Spleen (tissue), 11 donors: ENCODE data around the gene C19orf25. TPM values are rescaled to one million over a fixed set of nuclear protein-coding genes. Genes with fewer than 3 reads are reported as not detected.

Source experiments
- DNase-seq: peaks from one replicate; pipeline ENCODE4 v3.0.0-alpha.2; 2020
- H3K27ac ChIP-seq, 8 donors: fragments of 200-600 bp; sonication (generic) in 7 of 8; 1 replicate in 4 of 8; 2 replicates in 4 of 8; pipeline versions ENCODE4 v1.5.0 to v1.8.0; 2016 to 2021; ENCODE audit warnings: inconsistent platforms in 4 of 8, mild to moderate bottlenecking in 4 of 8, moderate library complexity in 1 of 8
- H3K27me3 ChIP-seq, 7 donors: fragments of 200-600 bp; sonication (generic) in 6 of 7; replicated peaks in 1 of 7; 1 replicate in 4 of 7; 2 replicates in 3 of 7; pipeline versions ENCODE4 v1.5.0 to v1.8.0; 2016 to 2021; ENCODE audit warnings: inconsistent platforms in 3 of 7, mild to moderate bottlenecking in 1 of 7
- H3K36me3 ChIP-seq, 6 donors: fragments of 200-600 bp; sonication (generic) in 5 of 6; 1 replicate in 4 of 6; 2 replicates in 2 of 6; pipeline versions ENCODE4 v1.5.0 to v1.8.0; 2016 to 2021; ENCODE audit warnings: inconsistent platforms in 2 of 6
- H3K4me1 ChIP-seq, 6 donors: fragments of 200-600 bp; sonication (generic) in 5 of 6; 1 replicate in 3 of 6; 2 replicates in 3 of 6; pipeline versions ENCODE4 v1.5.0 to v1.8.0; 2016 to 2021; ENCODE audit warnings: inconsistent platforms in 3 of 6
- H3K4me3 ChIP-seq, 8 donors: fragments of 200-600 bp; sonication (generic) in 7 of 8; 1 replicate in 4 of 8; 2 replicates in 4 of 8; pipeline versions ENCODE4 v1.5.0 to v1.8.0; 2016 to 2021; ENCODE audit warnings: inconsistent platforms in 4 of 8, mild to moderate bottlenecking in 4 of 8, moderate library complexity in 2 of 8
- H3K9me3 ChIP-seq, 8 donors: fragments of 200-600 bp; sonication (generic) in 7 of 8; 1 replicate in 4 of 8; 2 replicates in 4 of 8; pipeline versions ENCODE4 v1.5.0 to v1.8.0; 2016 to 2021; ENCODE audit warnings: inconsistent platforms in 4 of 8
- CTCF ChIP-seq, 11 experiments: fragments of 200-600 bp in 7 of 11; fragments of 450-650 bp in 4 of 11; sonication (generic) in 4 of 11; IDR thresholded peaks in 8 of 11; conservative IDR thresholded peaks in 3 of 11; 1 replicate in 7 of 11; 2 replicates in 4 of 11; pipeline versions ENCODE4 v1.4.0 to v1.8.0; 2016 to 2021; ENCODE audit warnings: antibody characterized with exemption in 11 of 11, inconsistent platforms in 4 of 11, mild to moderate bottlenecking in 1 of 11
- POLR2A ChIP-seq, 3 donors: fragments of 450-650 bp; IDR thresholded peaks; one replicate each; pipeline ENCODE4 v1.5.1; 2017; ENCODE audit warnings: antibody characterized with exemption in 3 of 3, mild to moderate bottlenecking in 1 of 3
- POLR2AphosphoS5 ChIP-seq, 3 donors: sonication (generic); formaldehyde crosslinking; IDR thresholded peaks; one replicate each; pipeline ENCODE4 v1.5.1; 2017; ENCODE audit warnings: antibody characterized with exemption in 3 of 3
- WGBS, 5 donors: extraction: QIAGEN DNeasy Blood & Tissue Kit in 3 of 5; methylation state at CpG; one replicate each; pipeline versions ENCODE4 v1.1.5 to v1.1.7; 2013 to 2018; 5-methylcytosine and 5-hydroxymethylcytosine counted together
- intact Hi-C: fragments of 100-400 bp; cut with DNase I; formaldehyde crosslinking; loops from one replicate; pipeline ENCODE4 v1.15.0; 2023; ENCODE audit warnings: low total_unique reads
- polyA plus RNA-seq, 3 donors: library from polyadenylated mRNA; stranded (reverse); fragments of 200-250 nt; gene quantifications; one replicate each; pipeline ENCODE4 v1.2.1, GENCODE V29; 2013
- total RNA-seq, 7 donors: library from RNA; depleted of rRNA in 3 of 7; stranded (reverse); fragments of >200 nt in 3 of 7; fragmentation: NEBNext Ultra II Directional in 4 of 7; extraction: Animal tissue kit (Norgen Biotek cat#: 25700) in 4 of 7; gene quantifications; one replicate each; pipeline versions ENCODE4 v1.1.0 to v1.2.1, GENCODE V29; 2016 to 2021
- donor health status: healthy with polysubstance abuse.
- donor health status: DM: no; HTN: no; CAD: no; lungs with moderate emphysema.
- donor health status: DM: no; HTN: no; CAD: no.
- donor health status: Bipolar disorder and iron deficiency.
- donor health status: healthy.
- donor health status: DM: no; HTN: no; CAD: no.
- donor health status: DM: yes; HTN: yes; CAD: no.

Gene C19orf25
- total and polyA plus RNA-seq, 10 donors = 24.7 to 56.6 (median 39.5) TPM

DNA sequence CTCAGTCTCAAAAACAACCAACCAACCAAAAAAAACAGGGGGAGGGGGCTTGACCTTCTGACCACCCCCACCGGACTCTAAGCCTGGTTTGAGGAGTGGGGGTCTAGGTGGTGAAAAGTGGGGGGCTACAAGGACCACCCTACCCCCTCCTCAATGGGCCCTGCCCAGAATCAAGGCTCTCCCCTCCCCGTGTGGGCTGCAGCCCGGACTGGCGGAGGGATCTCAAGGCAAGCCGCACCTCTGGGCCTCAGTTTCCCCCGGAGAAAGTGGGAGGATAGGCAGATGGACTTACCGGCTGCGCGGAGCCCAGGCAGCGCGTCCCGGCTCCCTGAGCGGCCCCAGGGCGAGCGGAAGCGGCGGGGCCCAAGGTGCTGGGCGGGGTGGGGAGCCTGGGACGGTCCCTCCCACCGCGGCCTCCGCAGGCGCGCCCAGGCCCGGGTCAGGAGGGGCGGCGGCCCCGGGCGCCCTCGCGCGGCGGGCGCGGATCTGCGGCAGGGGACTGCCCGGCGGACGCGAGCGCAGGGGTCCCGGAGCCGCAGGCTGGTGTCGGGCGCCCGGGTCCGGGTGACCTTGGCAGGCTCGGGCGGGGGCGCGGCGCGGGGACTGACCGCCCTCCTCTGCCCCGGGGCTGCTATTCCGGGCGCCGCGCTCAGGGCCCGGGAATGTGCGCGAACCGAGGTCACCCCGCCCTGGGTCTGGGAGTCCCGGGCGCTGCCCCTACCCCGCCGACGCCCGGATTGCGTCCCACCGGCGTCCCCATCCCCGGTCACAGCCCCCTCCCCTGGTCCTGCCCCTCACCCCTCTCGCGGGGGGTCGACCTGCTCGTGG, 33.9 kb upstream of the C19orf25 start, which contains the start of gene ADAMTSL5:
ADAMTSL5 (minus strand) TSS at position 349 of the 828 bp plus-strand sequence. CDS start 2,076 bp downstream, outside the sequence.
- intact Hi-C loops = no loop called here
- peaks cover 0 to 10% (median 0%) of the 10 kb centered on the region in 8 donors for H3K9me3 ChIP-seq
- H3K36me3 ChIP-seq = no peaks in the 10 kb centered on the region
- 3 to 19% (median 5%) methylated on average over 14 to 78 of the region's 78 CpGs for WGBS, 5 donors
- peak within 1 kb of the TSS in 1 of 8 donors; percentile 24 for H3K27ac ChIP-seq
- no peak for DNase-seq
- peaks cover 6 to 31% (median 17%) of the 10 kb centered on the region in 6 donors for H3K4me1 ChIP-seq
- TF ChIP-seq POLR2AphosphoS5 (IDR thresholded peaks at IDR 0.05) (peak; percentile 31 to 57 (median 48)), POLR2A (IDR thresholded peaks at IDR 0.05) (no peak), CTCF (IDR thresholded peaks at IDR 0.05 in 8 of 11, conservative IDR thresholded peaks at IDR 0.05 in 3 of 11) (peak in 1 of 11 experiments; percentile 31)
- peak within 1 kb of the TSS in 7 of 8 donors; percentile 13 to 69 (median 37) for H3K4me3 ChIP-seq
- peaks cover 0 to 97% (median 48%) of the 10 kb centered on the region in 7 donors for H3K27me3 ChIP-seq

DNA sequence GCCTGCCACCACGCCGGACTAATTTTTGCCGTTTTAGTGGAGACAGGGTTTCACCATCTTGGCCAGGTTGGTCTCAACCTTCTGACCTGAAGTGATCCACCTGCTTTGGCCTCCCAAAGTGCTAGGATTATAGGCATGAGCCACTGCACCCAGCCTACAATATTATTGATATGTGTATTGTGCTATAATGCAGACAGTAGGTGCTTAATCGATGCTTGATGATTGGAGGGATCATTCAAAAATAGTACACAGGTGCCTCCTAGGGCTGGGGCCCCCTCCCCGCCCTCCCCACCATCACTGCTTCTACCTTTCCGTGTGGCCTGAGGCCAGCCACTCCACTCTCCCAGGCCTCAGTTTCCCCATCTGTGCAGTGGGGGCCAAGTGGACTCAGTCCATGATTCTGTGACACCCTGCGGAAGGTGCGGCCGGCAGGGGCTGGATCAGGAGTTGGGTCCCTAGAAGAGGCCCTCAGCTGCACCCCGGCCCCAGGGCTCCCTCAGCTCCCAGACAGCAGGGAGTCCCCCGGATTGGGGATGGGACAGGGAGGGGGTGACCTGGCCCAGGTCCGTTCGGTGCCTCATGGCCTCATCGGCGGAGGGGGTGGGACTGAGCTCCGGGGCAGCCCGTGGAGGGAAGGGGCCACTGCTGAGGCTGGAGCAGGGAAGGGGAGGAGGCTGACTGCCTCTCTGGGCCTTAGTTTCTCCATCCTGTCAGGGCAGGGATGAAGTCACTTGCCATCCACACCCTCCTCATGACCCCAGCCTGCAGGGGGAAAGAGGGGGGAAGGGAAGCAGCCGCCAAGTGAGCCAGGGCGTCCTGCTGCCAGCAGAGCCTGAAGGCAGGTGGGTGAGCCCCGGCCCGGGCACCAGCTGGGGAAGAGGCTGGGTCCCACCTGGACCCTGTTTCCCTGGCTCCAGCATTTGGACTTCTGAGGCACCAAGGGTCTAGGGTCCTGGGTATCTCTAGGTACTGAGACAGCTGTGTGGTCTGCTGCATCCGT, 32.6 kb upstream of the C19orf25 start:
- H3K9me3 ChIP-seq = peaks cover 0 to 14% (median 0%) of the 10 kb centered on the region in 8 donors
- intact Hi-C loops = no loop called here
- peak overlapping the region in 1 of 8 donors; percentile 69 for H3K4me3 ChIP-seq
- no peak for DNase-seq
- H3K27ac ChIP-seq = no peak overlapping the region
- WGBS, 5 donors = 48 to 64% (median 56%) methylated on average over 13 to 22 of the region's 22 CpGs
- H3K27me3 ChIP-seq = peaks cover 0 to 96% (median 48%) of the 10 kb centered on the region in 7 donors
- TF ChIP-seq POLR2AphosphoS5 (IDR thresholded peaks at IDR 0.05) (no peak), CTCF (IDR thresholded peaks at IDR 0.05 in 8 of 11, conservative IDR thresholded peaks at IDR 0.05 in 3 of 11) (no peak), POLR2A (IDR thresholded peaks at IDR 0.05) (no peak)
- H3K36me3 ChIP-seq = no peaks in the 10 kb centered on the region
- H3K4me1 ChIP-seq = peaks cover 9 to 40% (median 26%) of the 10 kb centered on the region in 6 donors

DNA sequence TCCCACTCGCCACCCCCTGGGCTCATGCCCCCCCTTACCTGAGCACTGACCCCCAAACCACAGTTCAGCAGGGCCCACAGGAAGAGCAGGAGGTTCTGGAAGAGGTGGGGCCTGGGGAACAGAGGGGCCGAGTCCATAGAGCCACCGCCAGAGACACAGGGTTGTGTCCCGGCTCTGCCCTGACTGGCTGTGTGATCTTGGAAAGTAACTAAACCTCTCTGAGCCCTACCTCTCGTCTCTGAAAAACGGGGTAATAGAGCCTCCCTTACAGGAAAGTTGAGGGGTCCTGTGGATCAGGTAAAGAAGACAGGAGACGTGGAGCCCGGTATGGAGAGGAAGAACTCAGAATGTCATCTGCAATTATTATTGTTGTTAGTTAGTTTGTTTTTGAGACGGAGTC, 31.8 kb upstream of the C19orf25 start:
- no peak for TF ChIP-seq POLR2AphosphoS5 (IDR thresholded peaks at IDR 0.05)
- no peak for TF ChIP-seq POLR2A (IDR thresholded peaks at IDR 0.05)
- no peak for TF ChIP-seq CTCF (IDR thresholded peaks at IDR 0.05 in 8 of 11, conservative IDR thresholded peaks at IDR 0.05 in 3 of 11)
- H3K27me3 ChIP-seq = peaks cover 0 to 96% (median 48%) of the 10 kb centered on the region in 7 donors
- peaks cover 9 to 40% (median 26%) of the 10 kb centered on the region in 6 donors for H3K4me1 ChIP-seq
- H3K9me3 ChIP-seq = peaks cover 0 to 9% (median 0%) of the 10 kb centered on the region in 8 donors
- no peak for DNase-seq
- no peak overlapping the region for H3K27ac ChIP-seq
- intact Hi-C loops = no loop called here
- 33 to 60% (median 42%) methylated on average over 8 to 9 of the region's 9 CpGs for WGBS, 5 donors
- H3K36me3 ChIP-seq = no peaks in the 10 kb centered on the region
- H3K4me3 ChIP-seq = no peak overlapping the region
